HL-60 (cell line): Measurements from ENCODE around the gene SYNGAP1.

Experiments
- GABPA ChIP-seq: IDR thresholded peaks from 2 replicates; pipeline ENCODE4 v1.6.1; 2012; ENCODE audit warnings: low read depth
- POLR2AphosphoS5 ChIP-seq: IDR thresholded peaks from 2 replicates; pipeline ENCODE4 v1.6.1; 2012; ENCODE audit warnings: low read depth
- REST ChIP-seq: IDR thresholded peaks from 2 replicates; pipeline ENCODE4 v1.6.1; 2012; ENCODE audit warnings: low read depth; ENCODE audit not compliant: insufficient replicate concordance
- TF ChIP-seq, protein P1 (sequence below): IDR thresholded peaks from one replicate; pipeline ENCODE4 v1.5.1; 2011; ENCODE audit warnings: low read length, control low read depth, inconsistent platforms; ENCODE audit not compliant: insufficient read depth

GRCh38 chr6:33430991-33431879 is 11.4 kb downstream of the SYNGAP1 start:
- TF ChIP-seq, protein P1, sequence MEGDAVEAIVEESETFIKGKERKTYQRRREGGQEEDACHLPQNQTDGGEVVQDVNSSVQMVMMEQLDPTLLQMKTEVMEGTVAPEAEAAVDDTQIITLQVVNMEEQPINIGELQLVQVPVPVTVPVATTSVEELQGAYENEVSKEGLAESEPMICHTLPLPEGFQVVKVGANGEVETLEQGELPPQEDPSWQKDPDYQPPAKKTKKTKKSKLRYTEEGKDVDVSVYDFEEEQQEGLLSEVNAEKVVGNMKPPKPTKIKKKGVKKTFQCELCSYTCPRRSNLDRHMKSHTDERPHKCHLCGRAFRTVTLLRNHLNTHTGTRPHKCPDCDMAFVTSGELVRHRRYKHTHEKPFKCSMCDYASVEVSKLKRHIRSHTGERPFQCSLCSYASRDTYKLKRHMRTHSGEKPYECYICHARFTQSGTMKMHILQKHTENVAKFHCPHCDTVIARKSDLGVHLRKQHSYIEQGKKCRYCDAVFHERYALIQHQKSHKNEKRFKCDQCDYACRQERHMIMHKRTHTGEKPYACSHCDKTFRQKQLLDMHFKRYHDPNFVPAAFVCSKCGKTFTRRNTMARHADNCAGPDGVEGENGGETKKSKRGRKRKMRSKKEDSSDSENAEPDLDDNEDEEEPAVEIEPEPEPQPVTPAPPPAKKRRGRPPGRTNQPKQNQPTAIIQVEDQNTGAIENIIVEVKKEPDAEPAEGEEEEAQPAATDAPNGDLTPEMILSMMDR: no peak
- TF ChIP-seq GABPA (no peak), POLR2AphosphoS5 (no peak), REST (no peak)
